Smooth muscle cell (in vitro differentiated cells): ENCODE measurements around the gene CYBA. TPM values are rescaled to one million over a fixed set of nuclear protein-coding genes. Genes with fewer than 3 reads are reported as not detected.

Experiments
- DNase-seq: peaks from one replicate; lab custom pipeline; 2025; ENCODE audit not compliant: unreplicated experiment; lab: John Stamatoyannopoulos, UW
- H2AFZ ChIP-seq: fragments of 200-600 bp; sonication (generic); 2 replicates; pipeline ENCODE4 v1.6.0; 2016; ENCODE audit warnings: antibody characterized with exemption, low read depth, mild to moderate bottlenecking
- H3F3A ChIP-seq: fragments of 200-600 bp; sonication (generic); 2 replicates; pipeline ENCODE4 v1.6.0; 2017; ENCODE audit warnings: antibody characterized with exemption, low read depth
- H3K27ac ChIP-seq: fragments of 200-600 bp; sonication (generic); 2 replicates; pipeline ENCODE4 v1.5.1; 2016; ENCODE audit warnings: low read depth, mild to moderate bottlenecking
- H3K27me3 ChIP-seq: fragments of 200-600 bp; sonication (generic); 2 replicates; pipeline ENCODE4 v1.6.1; 2016; ENCODE audit warnings: low read depth, mild to moderate bottlenecking
- H3K36me3 ChIP-seq: fragments of 200-600 bp; sonication (generic); 2 replicates; pipeline ENCODE4 v1.5.1; 2016; ENCODE audit warnings: low read depth
- H3K4me1 ChIP-seq: fragments of 200-600 bp; sonication (generic); 2 replicates; pipeline ENCODE4 v1.5.1; 2016; ENCODE audit warnings: low read depth
- H3K4me2 ChIP-seq: fragments of 200-600 bp; sonication (generic); 2 replicates; pipeline ENCODE4 v1.6.0; 2016; ENCODE audit warnings: mild to moderate bottlenecking
- H3K4me3 ChIP-seq: fragments of 200-600 bp; sonication (generic); 2 replicates; pipeline ENCODE4 v1.5.1; 2016; ENCODE audit warnings: mild to moderate bottlenecking
- H3K79me2 ChIP-seq: fragments of 200-600 bp; sonication (generic); 2 replicates; pipeline ENCODE4 v1.6.0; 2016; ENCODE audit warnings: low read depth, mild to moderate bottlenecking
- H3K9ac ChIP-seq: fragments of 200-600 bp; sonication (generic); 2 replicates; pipeline ENCODE4 v1.6.0; 2016; ENCODE audit warnings: low read depth
- H3K9me3 ChIP-seq: fragments of 200-600 bp; sonication (generic); replicated peaks from 2 replicates; pipeline ENCODE4 v1.5.1; 2016; ENCODE audit warnings: low read depth
- H4K20me1 ChIP-seq: fragments of 200-600 bp; sonication (generic); 2 replicates; pipeline ENCODE4 v1.6.0; 2016; ENCODE audit warnings: low read depth
- WGBS: methylation state at CpG from one replicate; pipeline ENCODE4 v1.1.7; 2016; ENCODE audit warnings: low lambda C conversion rate; 5-methylcytosine and 5-hydroxymethylcytosine counted together
- polyA plus RNA-seq: library from polyadenylated mRNA; unstranded; fragments of >200 nt; fragmentation: Nextera tagmentation; extraction: Ambion mirVana; gene quantifications from 2 replicates; pipeline ENCODE4 v1.2.1, GENCODE V29; 2016
- total RNA-seq: library from RNA; depleted of rRNA; stranded (reverse); fragments of >200 nt; gene quantifications from 2 replicates; pipeline ENCODE4 v1.2.3, GENCODE V29; 2014
- TF ChIP-seq, protein P1 (sequence below): fragments of 200-600 bp; sonication (generic); IDR thresholded peaks from 2 replicates; pipeline ENCODE4 v1.5.1; 2017; ENCODE audit warnings: borderline replicate concordance, mild to moderate bottlenecking, antibody characterized with exemption; ENCODE audit not compliant: insufficient read depth, poor library complexity, severe bottlenecking

The CYBA gene
- total and polyA plus RNA-seq, 2 experiments from 2014 or later = 181 to 388 TPM

- DNase-seq = no peak
- H3K4me2 ChIP-seq = no peak overlapping the region
- H3F3A ChIP-seq = no peaks in the 10 kb centered on the region
- H3K4me3 ChIP-seq = no peak overlapping the region
- peaks cover 70% of the 10 kb centered on the region for H4K20me1 ChIP-seq
- no peaks in the 10 kb centered on the region for H3K4me1 ChIP-seq
- WGBS = 96% methylated on average over 9 of the region's 9 CpGs
- no peaks in the 10 kb centered on the region for H3K27me3 ChIP-seq
- no peak overlapping the region for H2AFZ ChIP-seq
- H3K27ac ChIP-seq = no peak overlapping the region
- H3K9ac ChIP-seq = no peak overlapping the region
- TF ChIP-seq, protein P1, sequence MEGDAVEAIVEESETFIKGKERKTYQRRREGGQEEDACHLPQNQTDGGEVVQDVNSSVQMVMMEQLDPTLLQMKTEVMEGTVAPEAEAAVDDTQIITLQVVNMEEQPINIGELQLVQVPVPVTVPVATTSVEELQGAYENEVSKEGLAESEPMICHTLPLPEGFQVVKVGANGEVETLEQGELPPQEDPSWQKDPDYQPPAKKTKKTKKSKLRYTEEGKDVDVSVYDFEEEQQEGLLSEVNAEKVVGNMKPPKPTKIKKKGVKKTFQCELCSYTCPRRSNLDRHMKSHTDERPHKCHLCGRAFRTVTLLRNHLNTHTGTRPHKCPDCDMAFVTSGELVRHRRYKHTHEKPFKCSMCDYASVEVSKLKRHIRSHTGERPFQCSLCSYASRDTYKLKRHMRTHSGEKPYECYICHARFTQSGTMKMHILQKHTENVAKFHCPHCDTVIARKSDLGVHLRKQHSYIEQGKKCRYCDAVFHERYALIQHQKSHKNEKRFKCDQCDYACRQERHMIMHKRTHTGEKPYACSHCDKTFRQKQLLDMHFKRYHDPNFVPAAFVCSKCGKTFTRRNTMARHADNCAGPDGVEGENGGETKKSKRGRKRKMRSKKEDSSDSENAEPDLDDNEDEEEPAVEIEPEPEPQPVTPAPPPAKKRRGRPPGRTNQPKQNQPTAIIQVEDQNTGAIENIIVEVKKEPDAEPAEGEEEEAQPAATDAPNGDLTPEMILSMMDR = no peak
- peaks cover 13% of the 10 kb centered on the region for H3K36me3 ChIP-seq
- H3K9me3 ChIP-seq = no peaks in the 10 kb centered on the region
- H3K79me2 ChIP-seq = no peaks in the 10 kb centered on the region
Measured at GRCh38 chr16:88601313-88602036, 49.4 kb downstream of the CYBA start.

DNA sequence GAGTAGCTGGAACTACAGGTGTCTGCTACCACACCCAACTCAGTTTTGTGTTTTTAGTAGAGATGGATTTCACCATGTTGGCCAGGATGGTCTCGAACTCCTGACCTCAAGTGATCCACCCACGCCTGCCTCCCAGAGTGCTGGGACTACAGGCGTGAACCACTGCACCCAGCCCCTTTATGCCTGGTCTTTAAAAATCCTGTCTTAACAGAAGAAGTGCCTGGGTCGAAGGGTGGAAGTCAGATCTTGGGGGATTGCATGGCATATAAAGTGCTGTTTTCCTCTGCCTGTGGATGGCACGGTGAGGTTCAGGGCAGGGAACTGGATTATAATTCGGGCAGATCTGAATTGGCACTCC lies 50.3 kb downstream of the CYBA start:
- H2AFZ ChIP-seq = no peak overlapping the region
- DNase-seq = no peak
- H3K4me3 ChIP-seq = no peak overlapping the region
- H3F3A ChIP-seq = no peaks in the 10 kb centered on the region
- H3K27ac ChIP-seq = no peak overlapping the region
- no peaks in the 10 kb centered on the region for H3K4me1 ChIP-seq
- H4K20me1 ChIP-seq = peaks cover 69% of the 10 kb centered on the region
- H3K9me3 ChIP-seq = no peaks in the 10 kb centered on the region
- H3K9ac ChIP-seq = no peak overlapping the region
- 97% methylated on average over 6 of the region's 6 CpGs for WGBS
- H3K79me2 ChIP-seq = no peaks in the 10 kb centered on the region
- TF ChIP-seq, protein P1 = no peak
- no peaks in the 10 kb centered on the region for H3K27me3 ChIP-seq
- no peak overlapping the region for H3K4me2 ChIP-seq
- H3K36me3 ChIP-seq = peaks cover 13% of the 10 kb centered on the region

DNA sequence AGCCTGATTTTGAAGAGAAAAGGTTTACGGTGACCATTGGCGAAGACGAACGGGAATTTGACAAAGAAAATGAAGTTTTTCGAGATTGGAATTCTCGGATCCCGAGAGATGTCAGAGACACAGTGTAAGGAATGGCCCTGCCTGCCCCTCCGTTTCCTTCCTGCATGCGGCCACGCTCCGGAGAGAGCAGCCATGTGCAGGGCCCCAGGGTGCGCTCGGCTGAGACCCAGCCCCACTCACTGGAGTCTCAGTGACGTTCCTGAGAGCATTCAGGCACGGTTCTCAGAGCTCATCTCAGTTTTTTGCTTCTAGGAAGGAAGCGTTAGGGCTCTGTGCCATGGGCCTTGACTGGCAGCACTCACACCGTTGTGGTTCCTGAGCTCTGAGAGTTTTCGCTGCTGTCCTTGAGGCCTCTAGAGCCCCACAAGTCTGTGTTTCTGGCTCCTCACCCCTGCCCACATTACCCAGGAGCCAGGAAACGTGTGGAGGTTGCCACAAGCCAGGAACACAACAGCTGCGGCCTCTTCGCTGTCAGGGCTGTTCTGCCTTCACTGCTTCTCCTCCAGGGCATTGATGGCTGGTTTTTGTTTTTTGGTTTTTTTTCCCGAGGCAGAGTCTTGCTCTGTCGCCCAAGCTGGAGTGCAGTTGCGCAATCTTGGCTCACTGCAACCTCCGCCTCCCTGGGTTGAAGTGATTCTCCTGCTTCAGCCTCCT lies 50.9 kb downstream of the CYBA start:
- Histone ChIP-seq H3K27me3 (no peaks in the 10 kb centered on the region), H3F3A (no peaks in the 10 kb centered on the region), H2AFZ (no peak overlapping the region), H3K79me2 (peaks cover 4% of the 10 kb centered on the region), H3K4me2 (no peak overlapping the region), H3K9ac (no peak overlapping the region), H3K4me3 (no peak overlapping the region), H3K27ac (no peak overlapping the region), H3K4me1 (no peaks in the 10 kb centered on the region), H3K36me3 (peaks cover 13% of the 10 kb centered on the region), H3K9me3 (no peaks in the 10 kb centered on the region), H4K20me1 (peaks cover 69% of the 10 kb centered on the region)
- TF ChIP-seq, protein P1 = no peak
- DNase-seq = no peak
- WGBS = 95% methylated on average over 25 of the region's 25 CpGs
